T follicular helper cell (primary cell): ENCODE measurements around the gene MCM9.

Experiments used
- DNase-seq: peaks from one replicate; pipeline ENCODE4 v3.0.0-alpha.2; 2020; ENCODE audit warnings: low read depth

MCM9 gene

DNA sequence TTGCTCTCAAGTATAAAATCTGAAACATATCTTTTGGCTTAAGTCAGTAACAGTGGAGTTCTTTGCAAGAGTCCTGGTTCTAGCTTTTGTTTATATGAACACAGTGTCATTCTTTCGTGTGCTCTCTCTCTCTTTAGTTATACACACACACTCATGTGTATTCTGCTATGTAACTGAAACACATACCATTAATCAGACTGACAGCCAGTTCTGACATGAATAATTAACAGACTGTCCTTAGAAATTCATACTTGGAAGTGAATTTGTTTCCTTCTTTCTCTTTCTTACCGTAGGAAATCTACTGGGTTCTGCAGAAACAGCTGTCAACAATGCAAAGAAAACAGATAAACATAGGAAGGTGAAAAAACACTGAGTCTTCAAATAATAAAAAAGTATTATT, 2.5 kb downstream of the MCM9 start:
- no peak for DNase-seq

GRCh38 chr6:118931436-118931835, 3.5 kb downstream of the MCM9 start:
- DNase-seq = no peak

DNA sequence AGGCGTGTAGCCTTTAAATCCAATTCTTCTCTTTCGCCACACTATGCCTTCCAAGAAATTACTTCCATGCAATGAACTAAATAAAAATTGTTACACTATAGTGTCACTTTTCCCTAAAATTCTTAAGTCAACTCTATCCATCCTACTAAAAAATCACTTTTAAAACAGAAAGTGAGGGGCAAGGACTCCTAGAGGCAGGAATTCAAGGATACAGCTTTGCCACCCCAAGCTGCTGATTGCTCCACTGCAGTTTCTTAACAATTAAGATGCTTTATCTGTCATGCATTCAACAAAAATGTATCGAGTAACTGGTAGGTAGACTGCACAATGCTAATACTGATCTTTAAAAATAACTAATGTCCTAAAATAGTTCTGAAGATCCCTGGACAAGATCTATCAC, 4.3 kb downstream of the MCM9 start:
- no peak for DNase-seq

GRCh38 chr6:118923035-118923434, 11.9 kb downstream of the MCM9 start:
- DNase-seq = no peak

GRCh38 chr6:118921084-118921483, 13.9 kb downstream of the MCM9 start:
- DNase-seq = no peak

DNA sequence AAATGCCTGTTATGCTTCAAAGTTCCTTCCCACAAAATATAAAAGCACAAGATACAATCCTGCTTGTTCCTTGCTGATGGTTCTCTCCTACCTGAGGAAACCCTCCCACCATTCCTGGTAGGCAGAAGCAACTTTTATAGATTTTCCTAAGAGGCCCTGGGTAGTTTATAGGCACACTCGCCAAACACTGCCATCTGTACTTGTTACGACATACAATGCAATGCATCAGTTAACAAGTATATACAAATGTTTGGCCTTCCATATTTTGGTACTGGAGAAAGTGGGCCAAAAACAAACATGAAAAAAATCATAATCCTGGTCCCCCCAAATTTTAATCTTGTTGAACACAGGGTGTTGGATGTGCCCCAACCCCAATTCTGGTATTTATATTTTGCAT, 16.6 kb downstream of the MCM9 start:
- no peak for DNase-seq

DNA sequence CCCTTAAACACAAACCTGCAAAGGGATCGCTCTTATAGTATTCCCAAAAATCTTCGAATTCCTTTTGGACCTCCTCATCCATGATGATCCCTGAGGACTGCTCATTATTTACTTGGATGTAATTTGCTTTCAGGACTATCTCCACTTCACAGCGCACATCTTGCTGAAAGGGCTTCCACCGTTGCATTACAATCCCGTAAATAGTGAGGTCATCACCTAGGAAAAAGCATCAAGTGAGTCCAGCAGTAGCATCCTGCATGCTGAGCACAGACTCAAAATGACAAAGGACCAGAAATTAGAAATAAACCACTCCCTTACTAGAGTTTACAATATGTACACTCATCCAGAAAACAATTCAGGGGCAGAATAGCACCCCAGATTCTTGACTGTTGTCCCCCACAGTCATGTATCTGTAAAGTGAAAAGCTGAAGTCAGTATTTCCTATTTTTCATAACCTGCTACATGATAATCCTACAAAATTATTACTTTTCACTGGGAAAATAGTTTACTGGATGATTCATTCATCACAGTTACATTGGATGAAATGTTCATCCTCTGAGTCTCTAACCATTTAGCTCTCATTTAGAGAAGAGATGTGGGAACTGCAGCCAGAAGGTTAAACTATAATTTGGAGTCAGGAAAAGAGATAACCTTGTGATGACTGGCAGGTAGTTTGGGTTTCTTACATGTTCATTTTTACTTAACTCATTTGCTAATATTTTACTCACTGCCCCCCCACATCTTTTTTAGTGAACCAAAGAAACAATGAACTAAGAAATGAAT, 17.2 kb downstream of the MCM9 start:
- no peak for DNase-seq

GRCh38 chr6:118914598-118914997, 20.4 kb downstream of the MCM9 start:
- DNase-seq = no peak

- no peak for DNase-seq
Observed at GRCh38 chr6:118913161-118913560, 21.8 kb downstream of the MCM9 start.

- no peak for DNase-seq
Observed at GRCh38 chr6:118912646-118913045, 22.3 kb downstream of the MCM9 start.

DNA sequence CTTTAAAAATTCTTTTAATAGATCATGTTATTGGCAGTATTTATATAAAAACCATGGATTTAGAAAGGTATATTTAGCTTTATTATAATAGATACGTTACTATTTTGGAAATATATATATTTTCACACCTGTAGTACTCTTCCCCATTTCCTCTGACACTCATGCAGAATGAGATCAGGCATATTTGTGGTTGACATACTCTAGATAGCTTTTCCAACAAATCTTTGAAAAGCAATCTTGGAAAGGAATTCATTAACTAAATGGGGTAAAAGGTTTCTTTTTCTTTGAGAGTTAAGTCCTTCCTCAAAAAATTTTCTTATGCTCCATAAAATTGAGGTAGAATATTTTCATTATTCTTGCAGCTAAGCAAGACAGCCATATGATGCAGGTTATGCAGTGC, 26.5 kb downstream of the MCM9 start:
- DNase-seq = no peak

DNA sequence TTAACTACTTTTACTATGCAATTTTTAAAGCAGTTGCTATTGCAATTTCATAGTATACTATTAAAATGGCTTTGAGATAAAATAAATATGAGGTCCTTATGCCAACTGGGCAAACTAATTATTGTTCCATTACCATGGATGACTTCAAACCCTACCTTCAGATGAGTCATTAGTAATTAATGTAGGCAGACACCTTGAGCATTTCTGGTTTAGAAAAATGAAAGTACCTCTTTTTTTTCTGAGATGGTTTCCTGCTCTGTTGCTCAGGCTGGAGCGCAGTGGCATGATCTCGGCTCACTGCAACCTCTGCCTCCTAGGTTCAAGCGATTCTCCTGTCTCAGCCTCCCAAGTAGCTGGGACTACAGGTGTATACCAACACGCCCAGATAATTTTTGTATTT, 29.1 kb downstream of the MCM9 start:
- DNase-seq = no peak

DNA sequence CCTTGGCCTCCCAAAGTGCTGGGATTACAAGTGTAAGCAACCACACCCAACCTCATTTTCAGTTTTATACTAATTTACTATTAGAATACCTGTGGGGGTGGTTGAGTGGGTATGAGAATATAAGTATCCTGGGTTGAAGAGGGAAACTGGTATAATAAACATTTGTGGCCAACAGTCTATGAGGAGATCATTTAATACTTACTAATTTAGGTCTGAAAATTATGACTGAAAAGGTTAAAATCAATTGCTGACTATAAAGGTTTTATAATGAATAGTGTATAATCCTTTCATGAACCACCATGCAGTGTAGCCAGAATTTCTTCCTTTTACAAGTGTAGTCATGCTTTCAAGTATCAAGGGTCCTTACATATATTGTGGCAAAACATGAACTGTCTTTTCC, 29.9 kb downstream of the MCM9 start:
- no peak for DNase-seq

- no peak for DNase-seq
Observed at GRCh38 chr6:118903691-118904090, 31.3 kb downstream of the MCM9 start.

DNA sequence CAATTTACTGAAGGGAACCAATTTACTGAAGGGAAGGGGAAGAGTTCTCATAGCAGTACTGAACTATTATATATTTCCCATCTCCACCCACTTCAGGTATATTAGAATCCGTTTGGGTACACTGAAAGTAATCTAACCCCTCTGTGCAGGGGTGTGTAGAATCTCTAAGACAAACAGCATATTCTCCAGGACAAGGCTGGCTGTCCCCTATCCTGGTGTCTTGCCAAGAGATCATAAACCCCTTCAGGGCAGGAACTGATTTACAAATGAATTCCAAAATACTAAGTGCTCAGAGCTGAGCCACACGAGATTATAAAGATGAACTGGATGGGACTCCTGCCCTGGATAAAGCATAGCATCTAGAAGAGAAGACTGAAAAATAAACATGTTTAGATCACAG, 31.8 kb downstream of the MCM9 start:
- no peak for DNase-seq

DNA sequence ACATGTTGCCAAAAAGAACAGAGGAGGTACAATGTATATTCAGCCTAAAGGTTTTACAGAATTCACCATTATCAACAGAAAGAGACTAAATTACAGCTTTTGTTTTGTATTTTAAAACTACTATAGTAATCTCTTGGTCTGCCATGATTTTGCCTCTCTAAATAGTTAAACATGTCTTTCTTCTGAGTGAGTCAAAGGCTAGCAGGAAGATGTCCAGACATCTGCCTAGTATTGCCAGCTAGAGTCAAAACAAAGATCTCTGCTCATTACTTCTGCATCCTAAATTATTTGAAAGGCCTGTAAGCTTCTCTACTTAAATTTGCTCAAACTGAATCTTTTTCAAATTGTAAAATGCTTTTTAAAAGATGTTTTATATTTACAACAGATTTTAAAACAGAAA, 32.2 kb downstream of the MCM9 start:
- DNase-seq = no peak

- no peak for DNase-seq
Observed at GRCh38 chr6:118899948-118900347, 35.0 kb downstream of the MCM9 start.

GRCh38 chr6:118897386-118897785, 37.6 kb downstream of the MCM9 start:
- no peak for DNase-seq

DNA sequence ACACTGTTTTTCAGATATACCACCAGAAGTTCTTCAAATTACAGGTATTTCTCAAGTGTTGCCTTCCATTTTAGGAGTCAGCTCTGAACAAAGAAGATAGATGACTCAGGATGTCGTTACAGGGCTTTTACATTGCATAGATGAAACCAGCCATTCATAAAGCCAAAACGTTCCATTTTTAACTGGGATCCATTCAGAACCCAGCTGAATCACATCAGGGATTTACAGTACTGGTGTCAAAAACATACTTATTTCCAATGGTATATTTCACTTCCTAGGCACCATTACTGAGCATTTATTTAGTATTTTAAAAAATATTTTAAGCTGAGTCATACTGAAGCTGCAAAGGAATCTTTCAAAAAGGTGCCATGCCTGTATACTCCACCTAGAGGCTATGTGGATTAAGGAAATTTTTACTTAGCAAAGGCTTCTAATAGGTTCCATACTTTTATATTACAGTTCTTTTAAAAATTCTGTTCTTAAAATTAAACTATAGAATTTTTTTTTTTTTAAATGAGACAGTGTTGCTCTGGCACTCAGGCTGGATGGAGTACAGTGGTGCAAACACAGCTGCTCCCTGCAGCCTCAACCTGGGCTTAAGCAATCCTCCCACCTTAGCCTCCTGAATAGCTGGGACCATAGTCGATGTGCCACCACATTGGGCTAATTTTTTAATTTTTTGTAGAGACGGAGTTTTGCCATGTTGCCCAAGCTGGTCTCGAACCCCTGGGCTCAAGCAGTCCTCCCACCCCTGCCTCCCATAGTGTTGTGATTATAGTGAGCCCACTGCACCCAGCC, 38.4 kb downstream of the MCM9 start:
- DNase-seq = no peak

- DNase-seq = no peak
Observed at GRCh38 chr6:118895859-118896258, 39.1 kb downstream of the MCM9 start.

DNA sequence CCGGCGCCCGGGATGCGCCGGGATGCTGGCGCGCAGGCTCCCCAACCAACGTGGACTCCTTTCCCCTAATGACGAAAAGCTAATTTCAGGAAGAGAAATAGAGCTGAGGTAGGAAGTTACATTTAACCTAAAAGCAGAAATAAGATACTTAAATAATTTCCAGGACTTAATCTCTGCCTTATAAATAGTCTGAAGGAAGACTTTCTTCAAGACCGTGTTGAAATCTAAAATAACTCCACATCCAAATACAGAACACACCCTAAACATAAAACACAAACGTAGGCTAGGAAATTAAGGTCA, 39.7 kb downstream of the MCM9 start:
- no peak for DNase-seq

DNA sequence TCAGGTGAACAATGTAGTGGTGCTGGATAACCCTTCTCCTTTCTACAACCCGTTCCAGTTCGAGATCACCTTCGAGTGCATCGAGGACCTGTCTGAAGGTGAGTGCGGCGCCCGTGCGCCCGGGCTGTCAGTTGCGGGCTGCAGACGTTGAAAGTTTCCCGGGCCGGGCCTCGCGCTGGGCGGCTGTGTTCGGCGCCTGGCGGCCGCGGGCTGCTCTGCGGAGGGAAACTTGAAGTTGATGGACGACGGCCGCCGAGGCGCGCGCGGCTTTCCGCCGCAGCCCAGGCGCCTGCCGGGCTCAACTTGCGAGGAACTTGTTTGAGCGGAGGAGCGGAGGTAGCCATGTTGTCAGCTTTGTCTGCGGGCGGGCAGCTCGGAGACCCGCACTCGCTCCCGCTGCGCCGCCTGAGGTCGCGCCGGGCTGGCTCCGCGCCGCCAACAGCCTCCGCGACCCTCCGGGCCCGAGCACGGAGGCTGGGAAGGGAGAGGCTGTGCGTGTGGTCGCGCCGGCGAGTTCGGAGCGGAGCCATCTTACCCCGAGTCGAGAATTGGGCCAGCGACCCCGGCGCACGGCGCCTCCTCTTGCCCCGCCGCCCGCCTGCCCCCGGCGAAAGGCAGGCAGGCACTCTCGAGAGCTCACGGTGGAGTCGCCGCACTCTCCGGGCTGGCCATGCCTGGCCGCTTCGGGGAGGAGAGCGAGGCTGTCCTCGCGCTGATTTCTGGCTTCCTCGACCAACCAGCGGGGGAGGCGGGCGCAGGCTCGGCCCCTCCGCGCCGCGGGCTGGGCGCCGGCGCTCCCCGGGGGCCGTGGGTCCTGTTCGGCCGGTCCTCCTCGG, 40.3 kb downstream of the MCM9 start:
- DNase-seq = peak; percentile 34
